ENCODE measurements around the gene MED10. TPM values are rescaled to one million over a fixed set of nuclear protein-coding genes. Genes with fewer than 3 reads are reported as not detected.
"Not testable (repeated sequence)": the region's sequence is repeated elsewhere in the genome, so short reads cannot be mapped to it uniquely, and the experiment has no call there.

Gene MED10
- total RNA-seq, 1 donor from 2014 or later, result 38.4 TPM

- Mint-ChIP-seq H3K27me3 (ENCODE audit: low read depth) (no peaks in the 10 kb centered on the region), H3K4me3 (no peak overlapping the region), H3K4me1 (peaks cover 9% of the 10 kb centered on the region), H3K27ac (no peak overlapping the region), H3K36me3 (peaks cover 69% of the 10 kb centered on the region), H3K9me3 (no peaks in the 10 kb centered on the region)
- no peak for DNase-seq (ENCODE audit: low spot score in 2 of 2, unreplicated experiment in 2 of 2)
- TF ChIP-seq CTCF (IDR thresholded peaks at IDR 0.05; ENCODE audit: unreplicated experiment), result no peak
Observed at GRCh38 chr5:6372251-6373080, 5.9 kb downstream of the MED10 start.

DNA sequence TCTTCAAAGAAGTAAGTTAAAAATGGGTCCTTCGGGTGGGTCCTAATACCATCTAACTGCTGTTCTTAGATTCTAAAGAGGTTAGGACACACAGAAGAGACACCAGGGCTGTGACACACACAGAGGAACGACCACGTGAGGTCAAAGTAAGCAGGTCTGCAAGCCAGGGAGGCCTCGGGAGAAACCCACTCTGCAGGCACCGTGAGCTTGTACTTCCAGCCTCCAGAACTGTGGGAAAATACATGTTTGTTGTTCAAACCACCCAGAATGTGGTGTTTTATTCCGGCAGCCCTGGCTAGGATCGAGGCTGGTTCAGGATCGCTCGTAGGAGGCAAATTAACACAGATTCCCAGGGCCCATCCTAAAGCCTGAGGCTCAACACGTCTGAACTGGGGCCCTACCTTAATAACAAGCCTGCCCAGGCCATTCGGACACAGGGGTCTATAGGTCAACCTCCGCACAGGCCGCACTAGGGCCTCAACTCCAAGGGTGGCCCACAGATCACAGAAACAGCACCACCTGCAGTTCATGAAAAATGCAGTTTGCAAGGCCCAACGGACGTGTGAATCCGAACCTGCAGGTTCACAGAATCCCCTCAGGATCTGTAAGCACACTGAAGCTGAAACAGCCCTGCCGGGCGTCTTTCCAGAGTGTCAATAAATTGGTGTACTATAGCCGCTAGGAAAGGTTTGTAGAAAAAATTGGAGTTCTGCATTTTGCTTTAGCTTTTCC is 7.1 kb downstream of the MED10 start:
- Mint-ChIP-seq H3K4me3 (no peak overlapping the region), H3K27me3 (ENCODE audit: low read depth) (no peaks in the 10 kb centered on the region), H3K4me1 (peaks cover under 1% of the 10 kb centered on the region), H3K36me3 (peaks cover 67% of the 10 kb centered on the region), H3K27ac (no peak overlapping the region), H3K9me3 (no peaks in the 10 kb centered on the region)
- no peak for DNase-seq (ENCODE audit: low spot score in 2 of 2, unreplicated experiment in 2 of 2)
- TF ChIP-seq CTCF (IDR thresholded peaks at IDR 0.05; ENCODE audit: unreplicated experiment), result no peak

- no peaks in the 10 kb centered on the region for H3K4me1 Mint-ChIP-seq
- H3K9me3 Mint-ChIP-seq, result no peaks in the 10 kb centered on the region
- peaks cover 61% of the 10 kb centered on the region for H3K36me3 Mint-ChIP-seq
- H3K4me3 Mint-ChIP-seq, result no peak overlapping the region
- H3K27ac Mint-ChIP-seq, result no peak overlapping the region
- no peaks in the 10 kb centered on the region for H3K27me3 Mint-ChIP-seq (ENCODE audit: low read depth)
- no peak for TF ChIP-seq CTCF (IDR thresholded peaks at IDR 0.05; ENCODE audit: unreplicated experiment)
- no peak for DNase-seq (ENCODE audit: low spot score in 2 of 2, unreplicated experiment in 2 of 2)
Observed at GRCh38 chr5:6370580-6370979, 7.8 kb downstream of the MED10 start.

DNA sequence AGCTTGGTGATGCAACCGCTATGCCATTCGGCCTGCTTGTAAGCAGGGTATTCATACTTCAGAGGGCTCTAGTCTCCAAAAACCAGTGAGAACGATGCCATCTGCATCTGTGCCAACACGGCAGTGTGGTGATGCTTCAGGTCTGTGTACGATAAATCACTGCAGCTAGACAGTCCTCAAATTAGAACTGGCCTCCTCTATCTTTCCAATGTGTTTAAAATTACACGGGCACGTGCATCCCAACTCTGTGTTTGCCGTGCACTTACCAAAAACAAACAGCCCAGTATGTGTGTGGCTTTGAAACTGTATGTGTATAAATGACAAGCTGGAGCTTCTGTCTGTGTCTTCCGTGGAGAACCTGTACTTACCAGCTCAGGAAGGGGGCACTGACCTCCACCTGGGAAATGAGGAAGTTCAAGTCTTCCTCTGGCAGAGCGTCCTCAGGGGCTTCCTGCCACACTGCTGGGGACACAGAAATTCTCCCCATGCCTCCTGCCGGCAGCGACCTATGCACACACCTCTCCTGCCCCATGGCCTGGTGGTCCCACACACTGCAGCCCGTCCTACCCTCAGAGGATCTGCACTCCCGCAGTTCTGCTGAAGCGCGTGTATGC is 12.3 kb downstream of the MED10 start:
- peaks cover 19% of the 10 kb centered on the region for H3K36me3 Mint-ChIP-seq
- no peaks in the 10 kb centered on the region for H3K27me3 Mint-ChIP-seq (ENCODE audit: low read depth)
- H3K9me3 Mint-ChIP-seq, result no peaks in the 10 kb centered on the region
- no peaks in the 10 kb centered on the region for H3K4me1 Mint-ChIP-seq
- H3K27ac Mint-ChIP-seq, result no peak overlapping the region
- TF ChIP-seq CTCF (IDR thresholded peaks at IDR 0.05; ENCODE audit: unreplicated experiment), result no peak
- no peak overlapping the region for H3K4me3 Mint-ChIP-seq
- no peak for DNase-seq (ENCODE audit: low spot score in 2 of 2, unreplicated experiment in 2 of 2)

GRCh38 chr5:6365142-6365976 is 13.0 kb downstream of the MED10 start:
- no peaks in the 10 kb centered on the region for H3K4me1 Mint-ChIP-seq
- peaks cover 13% of the 10 kb centered on the region for H3K36me3 Mint-ChIP-seq

DNA sequence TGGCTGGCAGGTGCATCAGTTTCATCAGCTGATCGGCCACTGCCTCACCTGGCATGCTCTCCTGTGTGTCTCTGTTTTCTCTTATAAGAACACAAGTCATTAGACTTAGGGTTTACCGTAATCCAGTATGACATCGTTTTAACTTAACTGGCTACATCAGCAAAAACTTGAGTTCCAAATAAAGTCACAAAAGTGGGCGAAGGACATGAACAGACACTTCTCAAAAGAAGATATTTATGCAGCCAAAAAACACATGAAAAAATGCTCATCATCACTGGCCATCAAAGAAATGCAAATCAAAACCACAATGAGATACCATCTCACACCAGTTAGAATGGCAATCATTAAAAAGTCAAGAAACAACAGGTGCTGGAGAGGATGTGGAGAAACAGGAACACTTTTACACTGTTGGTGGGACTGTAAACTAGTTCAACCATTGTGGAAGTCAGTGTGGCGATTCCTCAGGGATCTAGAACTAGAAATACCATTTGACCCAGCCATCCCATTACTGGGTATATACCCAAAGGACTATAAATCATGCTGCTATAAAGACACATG is 14.8 kb downstream of the MED10 start:
- not testable (repeated sequence) for H3K36me3 Mint-ChIP-seq; DNase-seq (ENCODE audit: low spot score in 2 of 2, unreplicated experiment in 2 of 2); H3K9me3 Mint-ChIP-seq; H3K4me1 Mint-ChIP-seq; H3K27me3 Mint-ChIP-seq (ENCODE audit: low read depth); H3K27ac Mint-ChIP-seq; H3K4me3 Mint-ChIP-seq

More at GRCh38 chr5:6365142-6365976, 13.0 kb downstream of the MED10 start:
- Mint-ChIP-seq H3K27me3 (ENCODE audit: low read depth) (no peaks in the 10 kb centered on the region), H3K4me3 (no peak overlapping the region), H3K27ac (no peak overlapping the region), H3K9me3 (no peaks in the 10 kb centered on the region)
- DNase-seq (ENCODE audit: low spot score in 2 of 2, unreplicated experiment in 2 of 2), result no peak
- TF ChIP-seq CTCF (IDR thresholded peaks at IDR 0.05; ENCODE audit: unreplicated experiment), result no peak
